Trophoblast cell (in vitro differentiated cells and primary cell): ENCODE data around the gene RCOR1.
A peak's percentile ranks its signal among the peaks of the same experiment; 100 is the strongest.

Source experiments
- DNase-seq, 2 donors: peaks; one replicate each; pipeline ENCODE4 v3.0.0-alpha.2; 2016
- H2AFZ ChIP-seq: 2 replicates; pipeline ENCODE4 v1.6.1; 2013; ENCODE audit warnings: low read length, moderate library complexity, mild to moderate bottlenecking; ENCODE audit not compliant: insufficient read depth, poor library complexity
- H2AK5ac ChIP-seq: 2 replicates; pipeline ENCODE4 v1.6.1; 2013; ENCODE audit warnings: mild to moderate bottlenecking, low read length
- H2BK120ac ChIP-seq: 2 replicates; pipeline ENCODE4 v1.6.1; 2013; ENCODE audit warnings: low read length, mild to moderate bottlenecking, moderate library complexity; ENCODE audit not compliant: insufficient read depth, poor library complexity
- H2BK12ac ChIP-seq: 2 replicates; pipeline ENCODE4 v1.6.1; 2013; ENCODE audit warnings: mild to moderate bottlenecking, low read length, moderate library complexity
- H2BK5ac ChIP-seq: 2 replicates; pipeline ENCODE4 v1.6.1; 2013; ENCODE audit warnings: low read length, low read depth, moderate library complexity, mild to moderate bottlenecking; ENCODE audit not compliant: poor library complexity
- H3K14ac ChIP-seq: 2 replicates; pipeline ENCODE4 v1.6.1; 2013; ENCODE audit warnings: mild to moderate bottlenecking, low read length
- H3K18ac ChIP-seq: 2 replicates; pipeline ENCODE4 v1.6.1; 2013; ENCODE audit warnings: mild to moderate bottlenecking, low read length
- H3K23ac ChIP-seq: 2 replicates; pipeline ENCODE4 v1.6.1; 2013; ENCODE audit warnings: low read length
- H3K27ac ChIP-seq: 2 replicates; pipeline ENCODE4 v1.5.1; 2013; ENCODE audit warnings: low read depth, mild to moderate bottlenecking, inconsistent platforms, low read length, moderate library complexity
- H3K27me3 ChIP-seq: 2 replicates; pipeline ENCODE4 v1.6.1; 2013; ENCODE audit warnings: inconsistent platforms, mild to moderate bottlenecking, low read length, moderate library complexity; ENCODE audit not compliant: insufficient read depth
- H3K36me3 ChIP-seq, 2 experiments: 1 replicate in 1 of 2; 2 replicates in 1 of 2; pipeline ENCODE4 v1.6.1; 2013; ENCODE audit warnings: low read length in 2 of 2, mild to moderate bottlenecking in 2 of 2, moderate library complexity in 1 of 2; ENCODE audit not compliant: insufficient read depth in 2 of 2, control insufficient read depth in 1 of 2
- H3K4ac ChIP-seq: 2 replicates; pipeline ENCODE4 v1.6.1; 2013; ENCODE audit warnings: low read depth, mild to moderate bottlenecking, low read length, moderate library complexity
- H3K4me1 ChIP-seq, 2 experiments: 1 replicate in 1 of 2; 2 replicates in 1 of 2; pipeline ENCODE4 v1.6.1; 2013; ENCODE audit warnings: low read length in 2 of 2, mild to moderate bottlenecking in 2 of 2, moderate library complexity in 1 of 2; ENCODE audit not compliant: insufficient read depth in 2 of 2, control insufficient read depth in 1 of 2
- H3K4me2 ChIP-seq: 2 replicates; pipeline ENCODE4 v1.6.1; 2013; ENCODE audit warnings: inconsistent platforms, mild to moderate bottlenecking, low read length, moderate library complexity
- H3K4me3 ChIP-seq: 2 replicates; pipeline ENCODE4 v1.5.1; 2013; ENCODE audit warnings: mild to moderate bottlenecking, low read depth, low read length, inconsistent platforms
- H3K79me1 ChIP-seq: one replicate; pipeline ENCODE4 v1.6.1; 2013; ENCODE audit warnings: low read length
- H3K79me2 ChIP-seq: 2 replicates; pipeline ENCODE4 v1.6.1; 2013; ENCODE audit warnings: low read length, mild to moderate bottlenecking; ENCODE audit not compliant: control insufficient read depth, insufficient read depth, poor library complexity
- H3K9ac ChIP-seq: 2 replicates; pipeline ENCODE4 v1.6.1; 2013; ENCODE audit warnings: mild to moderate bottlenecking, low read length
- H3K9me3 ChIP-seq: 2 replicates; pipeline ENCODE4 v1.6.1; 2013; ENCODE audit warnings: low read depth, mild to moderate bottlenecking, control low read depth, inconsistent platforms, low read length; ENCODE audit not compliant: insufficient read depth
- H4K12ac ChIP-seq: 2 replicates; pipeline ENCODE4 v1.6.1; 2013; ENCODE audit warnings: low read depth, mild to moderate bottlenecking, low read length, moderate library complexity
- H4K8ac ChIP-seq: 2 replicates; pipeline ENCODE4 v1.6.1; 2013; ENCODE audit warnings: low read depth, mild to moderate bottlenecking, low read length, moderate library complexity
- H4K91ac ChIP-seq: one replicate; pipeline ENCODE4 v1.6.1; 2013; ENCODE audit warnings: low read depth, mild to moderate bottlenecking, low read length, moderate library complexity
- WGBS: extraction: QIAGEN DNeasy Blood & Tissue Kit; methylation state at CpG from one replicate; pipeline ENCODE4 v1.1.7; 2013; ENCODE audit warnings: missing lambda C conversion rate; ENCODE audit not compliant: insufficient read length, insufficient coverage; ENCODE audit errors: extremely low coverage; 5-methylcytosine and 5-hydroxymethylcytosine counted together

RCOR1 gene

GRCh38 chr14:102560458-102561261 lies 31.8 kb upstream of the RCOR1 start:
- no CpG with 5 or more reads among the region's 14 CpGs for WGBS
- no peak for DNase-seq

GRCh38 chr14:102565331-102565887 lies 27.0 kb upstream of the RCOR1 start:
- Histone ChIP-seq H2AK5ac (no peak overlapping the region), H3K18ac (no peak overlapping the region), H4K91ac (no peak overlapping the region), H2BK5ac (no peak overlapping the region), H3K27ac (no peak overlapping the region), H3K9ac (no peak overlapping the region), H2AFZ (no peak overlapping the region), H2BK12ac (peak overlapping the region; percentile 72), H3K14ac (no peak overlapping the region), H3K4me2 (no peak overlapping the region), H4K8ac (no peak overlapping the region), H2BK120ac (no peak overlapping the region), H3K23ac (no peak overlapping the region), H4K12ac (no peak overlapping the region), H3K4me1 (peaks cover 8 to 9% of the 10 kb centered on the region in 2 experiments), H3K9me3 (peaks cover 2% of the 10 kb centered on the region), H3K27me3 (no peaks in the 10 kb centered on the region), H3K79me2 (no peaks in the 10 kb centered on the region), H3K36me3 (no peaks in the 10 kb centered on the region), H3K4me3 (no peak overlapping the region), H3K4ac (no peak overlapping the region), H3K79me1 (peaks cover 15% of the 10 kb centered on the region)
- no CpG with 5 or more reads among the region's 10 CpGs for WGBS
- DNase-seq, result peak in 1 of 2 donors; percentile 28

More at GRCh38 chr14:102560458-102561261, 31.8 kb upstream of the RCOR1 start:
- peak overlapping the region; percentile 51 for H2BK12ac ChIP-seq
- H2BK120ac ChIP-seq, result no peak overlapping the region
- H3K4me1 ChIP-seq, result peaks cover 5 to 8% of the 10 kb centered on the region in 2 experiments
- no peaks in the 10 kb centered on the region for H3K36me3 ChIP-seq
- peak overlapping the region; percentile 47 for H3K14ac ChIP-seq
- H3K4me2 ChIP-seq, result no peak overlapping the region
- no peak overlapping the region for H4K8ac ChIP-seq
- no peak overlapping the region for H2BK5ac ChIP-seq
- H3K23ac ChIP-seq, result no peak overlapping the region
- no peak overlapping the region for H2AK5ac ChIP-seq
- no peak overlapping the region for H3K27ac ChIP-seq
- H3K4me3 ChIP-seq, result no peak overlapping the region
- H3K9me3 ChIP-seq, result peaks cover 2% of the 10 kb centered on the region
- no peak overlapping the region for H3K4ac ChIP-seq
- no peak overlapping the region for H4K91ac ChIP-seq
- no peaks in the 10 kb centered on the region for H3K27me3 ChIP-seq
- no peak overlapping the region for H2AFZ ChIP-seq
- no peaks in the 10 kb centered on the region for H3K79me2 ChIP-seq
- H3K9ac ChIP-seq, result no peak overlapping the region
- H3K79me1 ChIP-seq, result peaks cover 4% of the 10 kb centered on the region
- no peak overlapping the region for H3K18ac ChIP-seq
- H4K12ac ChIP-seq, result no peak overlapping the region

GRCh38 chr14:102565959-102566358 lies 26.5 kb upstream of the RCOR1 start:
- Histone ChIP-seq H2BK120ac (no peak overlapping the region), H3K9ac (no peak overlapping the region), H2AFZ (no peak overlapping the region), H3K18ac (no peak overlapping the region), H3K23ac (no peak overlapping the region), H3K4me1 (peaks cover 10 to 11% of the 10 kb centered on the region in 2 experiments), H3K4ac (no peak overlapping the region), H3K9me3 (peaks cover 2% of the 10 kb centered on the region), H3K4me2 (no peak overlapping the region), H3K4me3 (no peak overlapping the region), H3K79me2 (no peaks in the 10 kb centered on the region), H4K91ac (no peak overlapping the region), H2BK12ac (no peak overlapping the region), H3K14ac (no peak overlapping the region), H3K27ac (no peak overlapping the region), H3K79me1 (peaks cover 15% of the 10 kb centered on the region), H3K36me3 (no peaks in the 10 kb centered on the region), H2AK5ac (no peak overlapping the region), H3K27me3 (no peaks in the 10 kb centered on the region), H4K12ac (no peak overlapping the region), H4K8ac (no peak overlapping the region), H2BK5ac (no peak overlapping the region)
- WGBS, result no CpG with 5 or more reads among the region's 7 CpGs
- no peak for DNase-seq

GRCh38 chr14:102568115-102568614 lies 24.3 kb upstream of the RCOR1 start:
- Histone ChIP-seq H3K9me3 (no peaks in the 10 kb centered on the region), H2BK120ac (peak overlapping the region; percentile 69), H4K91ac (peak overlapping the region; percentile 86), H2AFZ (peak overlapping the region; percentile 75), H2BK5ac (peak overlapping the region; percentile 77), H3K4me2 (peak overlapping the region; percentile 50), H3K4me1 (peaks cover 12 to 13% of the 10 kb centered on the region in 2 experiments), H3K79me2 (peaks cover 1% of the 10 kb centered on the region), H2AK5ac (peak overlapping the region; percentile 21), H4K8ac (peak overlapping the region; percentile 92), H3K14ac (peak overlapping the region; percentile 72), H4K12ac (peak overlapping the region; percentile 37), H3K27ac (peak overlapping the region; percentile 91), H3K36me3 (no peaks in the 10 kb centered on the region), H3K4ac (no peak overlapping the region), H3K27me3 (no peaks in the 10 kb centered on the region), H3K4me3 (no peak overlapping the region), H3K18ac (peak overlapping the region; percentile 83), H3K79me1 (peaks cover 19% of the 10 kb centered on the region), H3K23ac (no peak overlapping the region), H2BK12ac (peak overlapping the region; percentile 31), H3K9ac (peak overlapping the region; percentile 16)
- no CpG with 5 or more reads among the region's 7 CpGs for WGBS
- DNase-seq, result peak; percentile 91 to 94
